Endothelial cell of umbilical vein (primary cell): ENCODE results near the gene KIAA1217. TPM values are rescaled to one million over a fixed set of nuclear protein-coding genes. Genes with fewer than 3 reads are reported as not detected.

Experiments
- BruUV-seq: library from RNA; stranded (reverse); fragments of 400-500 nt; replicated peaks from 2 replicates; lab custom pipeline; 2021; lab: Mats Ljungman, UMichigan
- CTCF ChIA-PET: fragments of 300-600, 350-600 bp; sonication (Branson Sonifier 250); formaldehyde crosslinking; loops from one replicate; lab custom pipeline; 2021; ENCODE audit warnings: antibody characterized with exemption, inconsistent platforms; lab: Charles Lee
- POLR2A ChIA-PET: fragments of 300-600, 350-600 bp; sonication (Branson Sonifier 250); formaldehyde crosslinking; loops from one replicate; lab custom pipeline; 2021; ENCODE audit warnings: antibody characterized with exemption, inconsistent platforms; lab: Charles Lee
- DNase-seq: peaks from one replicate; pipeline ENCODE4 v3.0.0-alpha.2; 2011; ENCODE audit warnings: low read depth, low spot score
- FAIRE-seq: peaks from 2 replicates; lab custom pipeline; 2011; peaks lifted over from hg19 to GRCh38; lab: Jason Lieb, UNC
- H2AFZ ChIP-seq: 2 replicates; pipeline ENCODE4 v1.6.0; 2012; ENCODE audit warnings: low read depth, low read length, control low read depth, inconsistent platforms
- H3K27ac ChIP-seq: 2 replicates; pipeline ENCODE4 v1.5.1; 2011; ENCODE audit warnings: low read depth, mild to moderate bottlenecking, control low read depth, low read length, moderate library complexity; ENCODE audit not compliant: insufficient read depth
- H3K27me3 ChIP-seq, 2 experiments: 2 replicates each; pipeline versions ENCODE4 v1.6.0 to v1.6.1; 2011; ENCODE audit warnings: low read length in 2 of 2, mixed read lengths in 1 of 2; ENCODE audit not compliant: control insufficient read depth in 2 of 2, insufficient read depth in 2 of 2
- H3K36me3 ChIP-seq, 2 experiments: 2 replicates in 1 of 2; 3 replicates in 1 of 2; pipeline ENCODE4 v1.5.1; 2011; ENCODE audit warnings: low read length in 2 of 2, mild to moderate bottlenecking in 1 of 2, moderate library complexity in 1 of 2; ENCODE audit not compliant: control insufficient read depth in 2 of 2, insufficient read depth in 2 of 2; ENCODE audit errors: extremely low read depth in 1 of 2
- H3K4me1 ChIP-seq: 3 replicates; pipeline ENCODE4 v1.5.1; 2011; ENCODE audit warnings: mild to moderate bottlenecking, low read length; ENCODE audit not compliant: control insufficient read depth, insufficient read depth; ENCODE audit errors: extremely low read depth
- H3K4me2 ChIP-seq: 2 replicates; pipeline ENCODE4 v1.6.1; 2011; ENCODE audit warnings: low read length, control low read depth, mixed read lengths; ENCODE audit not compliant: insufficient read depth
- H3K4me3 ChIP-seq, 3 experiments: fragments of 200-600 bp in 1 of 3; sonication (generic), shearing (Covaris generic) in 1 of 3; replicated peaks in 1 of 3; 2 replicates each; pipeline ENCODE4 v1.5.1; 2011 to 2016; ENCODE audit warnings: control low read depth in 3 of 3, low read length in 3 of 3, mild to moderate bottlenecking in 2 of 3, inconsistent platforms in 1 of 3, low read depth in 1 of 3, moderate library complexity in 1 of 3; ENCODE audit not compliant: insufficient read depth in 1 of 3
- H3K79me2 ChIP-seq: 2 replicates; pipeline ENCODE4 v1.6.0; 2012; ENCODE audit warnings: low read length, inconsistent platforms; ENCODE audit not compliant: control insufficient read depth, insufficient read depth
- H3K9ac ChIP-seq: replicated peaks from 2 replicates; pipeline ENCODE3; 2011; ENCODE audit warnings: low read length, control low read depth; ENCODE audit not compliant: insufficient read depth; ENCODE audit errors: extremely low read depth
- H3K9me1 ChIP-seq: replicated peaks from 3 replicates; pipeline ENCODE4 v1.6.0; 2011; ENCODE audit warnings: mild to moderate bottlenecking, low read length; ENCODE audit not compliant: control insufficient read depth, insufficient read depth; ENCODE audit errors: extremely low read depth
- H3K9me3 ChIP-seq: replicated peaks from 2 replicates; pipeline ENCODE4 v1.5.1; 2012; ENCODE audit warnings: low read length, inconsistent platforms; ENCODE audit not compliant: control insufficient read depth, insufficient read depth
- H4K20me1 ChIP-seq: replicated peaks from 2 replicates; pipeline ENCODE3; 2011; ENCODE audit warnings: mild to moderate bottlenecking, low read length; ENCODE audit not compliant: control insufficient read depth, insufficient read depth; ENCODE audit errors: extremely low read depth
- CTCF ChIP-seq, 2 donors: IDR thresholded peaks; 1 replicate in 1 of 2; 2 replicates in 1 of 2; pipeline ENCODE4 v1.5.1; 2011; ENCODE audit warnings: low read length in 2 of 2, mild to moderate bottlenecking in 2 of 2, moderate library complexity in 2 of 2, control low read depth in 1 of 2, inconsistent platforms in 1 of 2, low read depth in 1 of 2; ENCODE audit not compliant: insufficient read depth in 1 of 2; ENCODE audit errors: extremely low read depth in 1 of 2
- FOS ChIP-seq: IDR thresholded peaks from 2 replicates; pipeline ENCODE4 v1.6.1; 2011; ENCODE audit warnings: mild to moderate bottlenecking, low read length, moderate library complexity, borderline replicate concordance; ENCODE audit not compliant: insufficient read depth
- JUN ChIP-seq: IDR thresholded peaks from 2 replicates; pipeline ENCODE4 v1.6.1; 2011; ENCODE audit warnings: borderline replicate concordance, low read depth; ENCODE audit not compliant: insufficient read length, insufficient read depth
- MAX ChIP-seq: IDR thresholded peaks from 2 replicates; pipeline ENCODE4 v1.6.1; 2011; ENCODE audit not compliant: insufficient read depth, insufficient read length
- MYC ChIP-seq: IDR thresholded peaks from one replicate; pipeline ENCODE4 v1.6.1; 2011; ENCODE audit warnings: mild to moderate bottlenecking, low read depth, low read length
- POLR2AphosphoS5 ChIP-seq: IDR thresholded peaks from 2 replicates; pipeline ENCODE4 v1.6.1; 2012; ENCODE audit warnings: low read depth, mild to moderate bottlenecking, control low read depth, low read length, moderate library complexity; ENCODE audit not compliant: insufficient read depth
- dilution Hi-C: fragments of 300-500 bp; cut with MboI; formaldehyde crosslinking; loops from one replicate; pipeline ENCODE4 v1.15.0; 2019; ENCODE audit warnings: low sequenced_read_pairs; ENCODE audit not compliant: extremely low pct_ligation_motif_present
- intact Hi-C: fragments of 100-400 bp; cut with micrococcal nuclease; formaldehyde crosslinking; loops from one replicate; pipeline ENCODE4 v1.10.0; 2022
- polyA plus RNA-seq, 4 experiments: library from polyadenylated mRNA; depleted of rRNA in 3 of 4; stranded (reverse) in 3 of 4; unstranded in 1 of 4; fragments of >200 nt; gene quantifications; 2 replicates each; pipeline versions ENCODE4 v1.2.1 to v1.2.3, GENCODE V29; 2011 to 2012; ENCODE audit warnings: missing spikeins in 1 of 4
- total RNA-seq: library from RNA; stranded (reverse); gene quantifications from 2 replicates; pipeline ENCODE4 v1.2.3, GENCODE V29; 2021

Gene KIAA1217
- total and polyA plus RNA-seq, 2 donors (not counting 3 experiments of a cell fraction or from before 2014, with no cell fraction given), result 0.83 to 10.3 TPM

DNA sequence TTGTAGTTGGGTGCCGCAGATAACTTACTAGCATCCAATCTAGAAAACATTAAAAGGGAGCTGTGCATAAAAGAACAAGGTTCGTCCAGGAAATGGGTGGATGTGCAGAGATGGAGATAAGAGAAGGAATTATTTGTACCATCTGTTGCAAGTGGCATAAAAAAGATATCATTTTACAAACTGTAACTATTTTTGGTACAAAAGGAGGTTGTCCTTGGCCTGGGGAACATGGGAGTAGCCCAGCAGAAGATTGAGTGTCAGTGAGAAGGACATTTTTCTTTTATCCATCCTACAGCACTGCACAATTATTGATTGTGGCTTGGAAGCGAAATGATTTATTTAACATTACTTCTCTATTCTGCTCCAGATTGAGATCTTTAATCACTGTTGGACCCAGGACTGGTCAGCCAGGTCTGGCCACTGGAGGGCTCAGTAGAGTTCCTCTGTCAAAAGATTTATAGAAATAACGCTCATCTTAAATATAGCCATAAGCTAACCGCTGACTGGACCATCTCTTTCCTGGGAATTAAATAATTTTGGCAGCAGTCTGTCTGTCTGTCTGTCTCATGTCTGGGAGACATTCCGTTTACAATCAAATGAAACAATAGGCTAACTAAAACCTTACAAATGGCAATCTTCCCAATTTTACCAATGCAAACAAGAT is 254.1 kb downstream of the KIAA1217 start:
- intact Hi-C loops (loop anchor here (1.0 kb wide), 2 partner anchors 14 to 40 kb away; no protein-coding TSS in a partner anchor), dilution Hi-C loops (no loop called here)
- FAIRE-seq (peak; percentile 52), DNase-seq (no peak)
- H3K4me2 ChIP-seq, result peak overlapping the region; percentile 43
- TF ChIP-seq FOS (no peak), MYC (no peak), POLR2AphosphoS5 (no peak), MAX (no peak), CTCF (IDR thresholded peaks at IDR 0.05; ENCODE audit: extremely low read depth in 1 of 2, insufficient read depth in 1 of 2, low read depth in 1 of 2, low read length in 2 of 2) (no peak), JUN (no peak)
- no peaks in the 10 kb centered on the region for H3K9me1 ChIP-seq
- BruUV-seq, result no TSS peak
- H3K9ac ChIP-seq, result no peak overlapping the region
- ChIA-PET POLR2A (no interaction called here), CTCF (no interaction called here)
- no peak overlapping the region for H2AFZ ChIP-seq
- H3K4me3 ChIP-seq, result no peak overlapping the region
- H3K9me3 ChIP-seq, result no peaks in the 10 kb centered on the region
- H3K36me3 ChIP-seq, result no peaks in the 10 kb centered on the region
- H3K79me2 ChIP-seq, result no peaks in the 10 kb centered on the region
- H3K4me1 ChIP-seq, result peaks cover 6% of the 10 kb centered on the region
- H4K20me1 ChIP-seq, result no peaks in the 10 kb centered on the region
- H3K27me3 ChIP-seq, result no peaks in the 10 kb centered on the region
- H3K27ac ChIP-seq, result no peak overlapping the region
